IPS-18a (cell line): ENCODE measurements around the gene IRAK3.

Experiments used
- H3K27ac ChIP-seq: one replicate; pipeline ENCODE4 v1.5.1; 2013; ENCODE audit warnings: low read length
- H3K27me3 ChIP-seq: one replicate; pipeline ENCODE4 v1.6.1; 2013; ENCODE audit warnings: mild to moderate bottlenecking, low read length; ENCODE audit not compliant: control insufficient read depth, insufficient read depth
- H3K36me3 ChIP-seq: one replicate; pipeline ENCODE4 v1.6.1; 2013; ENCODE audit warnings: low read depth, low read length; ENCODE audit not compliant: control insufficient read depth
- H3K4me1 ChIP-seq: one replicate; pipeline ENCODE4 v1.6.1; 2013; ENCODE audit warnings: low read depth, low read length; ENCODE audit not compliant: control insufficient read depth
- H3K4me3 ChIP-seq: one replicate; pipeline ENCODE4 v1.5.1; 2013; ENCODE audit warnings: low read length
- H3K9ac ChIP-seq: one replicate; pipeline ENCODE4 v1.6.1; 2013; ENCODE audit warnings: mild to moderate bottlenecking, low read length, moderate library complexity
- H3K9me3 ChIP-seq: one replicate; pipeline ENCODE4 v1.6.1; 2013; ENCODE audit warnings: low read depth, low read length; ENCODE audit not compliant: control insufficient read depth

IRAK3 gene

GRCh38 chr12:66270613-66271012, 81.6 kb downstream of the IRAK3 start:
- no peak overlapping the region for H3K9ac ChIP-seq
- no peak overlapping the region for H3K27ac ChIP-seq

GRCh38 chr12:66272650-66273049, 83.6 kb downstream of the IRAK3 start:
- no peaks in the 10 kb centered on the region for H3K36me3 ChIP-seq
- H3K27ac ChIP-seq: no peak overlapping the region
- H3K9ac ChIP-seq: no peak overlapping the region
- no peak overlapping the region for H3K4me3 ChIP-seq
- H3K27me3 ChIP-seq: no peaks in the 10 kb centered on the region
- peaks cover 11% of the 10 kb centered on the region for H3K4me1 ChIP-seq
- no peaks in the 10 kb centered on the region for H3K9me3 ChIP-seq

More at GRCh38 chr12:66270613-66271012, 81.6 kb downstream of the IRAK3 start:
- Histone ChIP-seq H3K4me3 (no peak overlapping the region), H3K9me3 (no peaks in the 10 kb centered on the region), H3K36me3 (no peaks in the 10 kb centered on the region), H3K4me1 (peaks cover 11% of the 10 kb centered on the region), H3K27me3 (no peaks in the 10 kb centered on the region)

GRCh38 chr12:66273147-66273546, 84.1 kb downstream of the IRAK3 start:
- Histone ChIP-seq H3K9me3 (no peaks in the 10 kb centered on the region), H3K4me3 (no peak overlapping the region), H3K27me3 (no peaks in the 10 kb centered on the region), H3K36me3 (no peaks in the 10 kb centered on the region), H3K4me1 (peaks cover 11% of the 10 kb centered on the region), H3K27ac (no peak overlapping the region), H3K9ac (no peak overlapping the region)

GRCh38 chr12:66275040-66275439, 86.0 kb downstream of the IRAK3 start:
- Histone ChIP-seq H3K4me3 (no peak overlapping the region), H3K4me1 (peaks cover 6% of the 10 kb centered on the region), H3K27ac (no peak overlapping the region), H3K36me3 (no peaks in the 10 kb centered on the region), H3K27me3 (no peaks in the 10 kb centered on the region), H3K9ac (no peak overlapping the region), H3K9me3 (no peaks in the 10 kb centered on the region)

GRCh38 chr12:66279123-66279712, 90.2 kb downstream of the IRAK3 start:
- Histone ChIP-seq H3K4me3 (no peak overlapping the region), H3K9me3 (no peaks in the 10 kb centered on the region), H3K4me1 (no peaks in the 10 kb centered on the region), H3K9ac (no peak overlapping the region), H3K36me3 (no peaks in the 10 kb centered on the region), H3K27ac (no peak overlapping the region), H3K27me3 (no peaks in the 10 kb centered on the region)

GRCh38 chr12:66280561-66280960, 91.5 kb downstream of the IRAK3 start:
- no peak overlapping the region for H3K9ac ChIP-seq
- no peak overlapping the region for H3K4me3 ChIP-seq
- no peaks in the 10 kb centered on the region for H3K9me3 ChIP-seq
- H3K4me1 ChIP-seq: no peaks in the 10 kb centered on the region
- no peaks in the 10 kb centered on the region for H3K27me3 ChIP-seq
- no peaks in the 10 kb centered on the region for H3K36me3 ChIP-seq
- no peak overlapping the region for H3K27ac ChIP-seq

- Histone ChIP-seq H3K27me3 (no peaks in the 10 kb centered on the region), H3K4me3 (no peak overlapping the region), H3K9me3 (no peaks in the 10 kb centered on the region), H3K9ac (no peak overlapping the region), H3K4me1 (no peaks in the 10 kb centered on the region), H3K27ac (no peak overlapping the region), H3K36me3 (no peaks in the 10 kb centered on the region)
These were observed 93.2 kb downstream of the IRAK3 start for GRCh38 chr12:66282244-66282643.

- no peak overlapping the region for H3K4me3 ChIP-seq
- H3K27ac ChIP-seq: no peak overlapping the region
- H3K9me3 ChIP-seq: no peaks in the 10 kb centered on the region
- no peaks in the 10 kb centered on the region for H3K27me3 ChIP-seq
- H3K4me1 ChIP-seq: no peaks in the 10 kb centered on the region
- no peak overlapping the region for H3K9ac ChIP-seq
- H3K36me3 ChIP-seq: no peaks in the 10 kb centered on the region
These were observed 98.3 kb downstream of the IRAK3 start for GRCh38 chr12:66287275-66287674.

- H3K9ac ChIP-seq: no peak overlapping the region
- no peak overlapping the region for H3K27ac ChIP-seq
- H3K36me3 ChIP-seq: no peaks in the 10 kb centered on the region
- H3K27me3 ChIP-seq: no peaks in the 10 kb centered on the region
- H3K4me1 ChIP-seq: no peaks in the 10 kb centered on the region
- H3K4me3 ChIP-seq: no peak overlapping the region
- H3K9me3 ChIP-seq: no peaks in the 10 kb centered on the region
These were observed 99.1 kb downstream of the IRAK3 start for GRCh38 chr12:66288121-66288520.

GRCh38 chr12:66289485-66289884, 100.5 kb downstream of the IRAK3 start:
- Histone ChIP-seq H3K4me1 (no peaks in the 10 kb centered on the region), H3K4me3 (no peak overlapping the region), H3K27ac (no peak overlapping the region), H3K36me3 (no peaks in the 10 kb centered on the region), H3K9me3 (no peaks in the 10 kb centered on the region), H3K9ac (no peak overlapping the region), H3K27me3 (no peaks in the 10 kb centered on the region)

GRCh38 chr12:66290716-66291200, 101.7 kb downstream of the IRAK3 start:
- Histone ChIP-seq H3K4me1 (no peaks in the 10 kb centered on the region), H3K4me3 (no peak overlapping the region), H3K27ac (no peak overlapping the region), H3K27me3 (no peaks in the 10 kb centered on the region), H3K9me3 (no peaks in the 10 kb centered on the region), H3K36me3 (no peaks in the 10 kb centered on the region), H3K9ac (no peak overlapping the region)

- Histone ChIP-seq H3K27ac (no peak overlapping the region), H3K4me3 (no peak overlapping the region), H3K4me1 (no peaks in the 10 kb centered on the region), H3K36me3 (no peaks in the 10 kb centered on the region), H3K27me3 (peaks cover 4% of the 10 kb centered on the region), H3K9me3 (no peaks in the 10 kb centered on the region), H3K9ac (no peak overlapping the region)
These were observed 107.2 kb downstream of the IRAK3 start for GRCh38 chr12:66296176-66296683.
